Endodermal cell (in vitro differentiated cells): ENCODE results near the gene EFNA5. TPM values are rescaled to one million over a fixed set of nuclear protein-coding genes. Genes with fewer than 3 reads are reported as not detected.

Experiments used
- DNase-seq: peaks from one replicate; pipeline ENCODE4 v3.0.0-alpha.2; 2017
- H3K27ac ChIP-seq: 2 replicates; pipeline ENCODE4 v1.5.1; 2013; ENCODE audit warnings: mild to moderate bottlenecking, low read depth, low read length, moderate library complexity
- H3K27me3 ChIP-seq: 2 replicates; pipeline ENCODE4 v1.6.1; 2013; ENCODE audit warnings: mild to moderate bottlenecking, low read length, moderate library complexity; ENCODE audit not compliant: insufficient read depth, control insufficient read depth, poor library complexity, severe bottlenecking
- H3K36me3 ChIP-seq: 2 replicates; pipeline ENCODE4 v1.7.0; 2013; ENCODE audit warnings: mild to moderate bottlenecking, low read length, moderate library complexity; ENCODE audit not compliant: control insufficient read depth, insufficient read depth
- H3K4me1 ChIP-seq: one replicate; pipeline ENCODE4 v1.7.0; 2013; ENCODE audit warnings: low read length; ENCODE audit not compliant: control insufficient read depth, insufficient read depth
- H3K4me3 ChIP-seq: 2 replicates; pipeline ENCODE4 v1.5.1; 2013; ENCODE audit warnings: mild to moderate bottlenecking, low read length, moderate library complexity
- H3K9ac ChIP-seq: 2 replicates; pipeline ENCODE4 v1.6.1; 2013; ENCODE audit warnings: mild to moderate bottlenecking, low read length, moderate library complexity; ENCODE audit not compliant: poor library complexity, severe bottlenecking; ENCODE audit errors: extremely low read depth
- H3K9me3 ChIP-seq: 2 replicates; pipeline ENCODE4 v1.6.1; 2013; ENCODE audit warnings: mild to moderate bottlenecking, low read length, moderate library complexity; ENCODE audit not compliant: control insufficient read depth
- H3K27ac Mint-ChIP-seq: 2 replicates; pipeline ENCODE4 v1.8.0; 2020; ENCODE audit warnings: mixed read lengths
- H3K27me3 Mint-ChIP-seq: 2 replicates; pipeline ENCODE4 v1.8.0; 2021; ENCODE audit warnings: mild to moderate bottlenecking, mixed read lengths; ENCODE audit not compliant: insufficient read depth
- H3K36me3 Mint-ChIP-seq: 2 replicates; pipeline ENCODE4 v1.8.0; 2020; ENCODE audit warnings: low read depth, mixed read lengths
- H3K4me1 Mint-ChIP-seq: 2 replicates; pipeline ENCODE4 v1.8.0; 2020; ENCODE audit warnings: mixed read lengths
- H3K4me3 Mint-ChIP-seq: 2 replicates; pipeline ENCODE4 v1.8.0; 2020; ENCODE audit warnings: mild to moderate bottlenecking, moderate library complexity, mixed read lengths
- H3K9me3 Mint-ChIP-seq: 2 replicates; pipeline ENCODE4 v1.8.0; 2020; ENCODE audit warnings: mild to moderate bottlenecking, mixed read lengths
- CTCF ChIP-seq: fragments of 200-600 bp; sonication (generic); conservative IDR thresholded peaks from 2 replicates; pipeline ENCODE4 v1.5.0; 2021; ENCODE audit warnings: antibody characterized with exemption, mild to moderate bottlenecking
- WGBS, 2 experiments: methylation state at CpG; one replicate each; pipeline versions ENCODE4 v1.1.5 to v1.1.7; 2013; ENCODE audit warnings: missing lambda C conversion rate in 2 of 2, mixed read lengths in 1 of 2; ENCODE audit not compliant: insufficient coverage in 1 of 2, insufficient read length in 1 of 2; 5-methylcytosine and 5-hydroxymethylcytosine counted together
- total RNA-seq, 2 donors: library from RNA; stranded (reverse); fragmentation: NEBNext Ultra II Directional in 1 of 2; extraction: Animal tissue kit (Norgen Biotek cat#: 25700) in 1 of 2; gene quantifications; 2 replicates in 1 of 2; 3 replicates in 1 of 2; pipeline ENCODE4 v1.2.1, GENCODE V29; 2021

The EFNA5 gene
- total RNA-seq, 2 donors from 2014 or later = 53.3 to 63.1 TPM

GRCh38 chr5:107670087-107670931 is 428 bp downstream of the EFNA5 start:
- Mint-ChIP-seq H3K36me3 (no peaks in the 10 kb centered on the region), H3K27ac (peak overlapping the region; percentile 80), H3K27me3 (peaks cover 16% of the 10 kb centered on the region), H3K4me1 (peaks cover 39% of the 10 kb centered on the region), H3K4me3 (peak overlapping the region; percentile 81), H3K9me3 (no peaks in the 10 kb centered on the region)
- Histone ChIP-seq H3K9me3 (no peaks in the 10 kb centered on the region), H3K36me3 (no peaks in the 10 kb centered on the region), H3K27ac (no peak overlapping the region), H3K4me1 (peaks cover 5% of the 10 kb centered on the region), H3K27me3 (no peaks in the 10 kb centered on the region), H3K9ac (peak overlapping the region; percentile 78), H3K4me3 (peak overlapping the region; percentile 92)
- 0% methylated on average over 41 to 77 of the region's 77 CpGs for WGBS, 2 experiments
- peak; percentile 77 for DNase-seq
- TF ChIP-seq CTCF = no peak

GRCh38 chr5:107669096-107670031 is 1.4 kb downstream of the EFNA5 start:
- peaks cover 3% of the 10 kb centered on the region for H3K4me1 ChIP-seq
- DNase-seq = peak; percentile 76
- Mint-ChIP-seq H3K27ac (peak overlapping the region; percentile 92), H3K9me3 (no peaks in the 10 kb centered on the region), H3K4me1 (peaks cover 38% of the 10 kb centered on the region), H3K36me3 (peaks cover 4% of the 10 kb centered on the region), H3K27me3 (peaks cover 16% of the 10 kb centered on the region), H3K4me3 (peak overlapping the region; percentile 81)
- peaks cover 9% of the 10 kb centered on the region for H3K36me3 ChIP-seq
- H3K9me3 ChIP-seq = no peaks in the 10 kb centered on the region
- peak overlapping the region; percentile 92 for H3K4me3 ChIP-seq
- TF ChIP-seq CTCF = no peak
- WGBS, 2 experiments = 0 to 1% methylated on average over 15 to 49 of the region's 60 CpGs
- H3K27ac ChIP-seq = no peak overlapping the region
- peak overlapping the region; percentile 78 for H3K9ac ChIP-seq
- H3K27me3 ChIP-seq = no peaks in the 10 kb centered on the region
